ENCODE data around the gene ANGPTL4.
"Not testable (repeated sequence)": the region's sequence is repeated elsewhere in the genome, so short reads cannot be mapped to it uniquely, and the experiment has no call there.

The ANGPTL4 gene

GRCh38 chr19:8361921-8362793 lies 1.8 kb upstream of the ANGPTL4 start:
- no peak for DNase-seq (ENCODE audit: low read depth)

DNA sequence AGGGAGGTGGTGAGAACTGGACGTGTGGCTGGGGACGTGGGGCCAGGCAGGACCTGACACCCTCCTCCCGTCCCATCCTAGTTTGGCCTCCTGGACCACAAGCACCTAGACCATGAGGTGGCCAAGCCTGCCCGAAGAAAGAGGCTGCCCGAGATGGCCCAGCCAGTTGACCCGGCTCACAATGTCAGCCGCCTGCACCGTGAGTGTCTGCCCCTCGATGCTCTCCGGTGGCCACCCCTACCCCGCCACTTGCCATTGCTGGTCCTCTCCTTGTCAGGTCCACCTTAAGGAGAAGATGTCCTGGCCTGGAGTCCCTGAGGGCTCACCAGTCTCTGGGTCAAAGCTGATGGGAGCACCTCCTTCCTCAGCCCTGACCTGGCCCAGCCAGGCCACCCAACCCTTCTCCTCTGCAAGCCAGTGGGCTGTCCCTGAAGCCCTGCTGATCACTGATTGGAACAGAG lies 2.2 kb downstream of the ANGPTL4 start:
- DNase-seq (ENCODE audit: low read depth): no peak

GRCh38 chr19:8366961-8367326 lies 3.0 kb downstream of the ANGPTL4 start:
- DNase-seq (ENCODE audit: low read depth): no peak

DNA sequence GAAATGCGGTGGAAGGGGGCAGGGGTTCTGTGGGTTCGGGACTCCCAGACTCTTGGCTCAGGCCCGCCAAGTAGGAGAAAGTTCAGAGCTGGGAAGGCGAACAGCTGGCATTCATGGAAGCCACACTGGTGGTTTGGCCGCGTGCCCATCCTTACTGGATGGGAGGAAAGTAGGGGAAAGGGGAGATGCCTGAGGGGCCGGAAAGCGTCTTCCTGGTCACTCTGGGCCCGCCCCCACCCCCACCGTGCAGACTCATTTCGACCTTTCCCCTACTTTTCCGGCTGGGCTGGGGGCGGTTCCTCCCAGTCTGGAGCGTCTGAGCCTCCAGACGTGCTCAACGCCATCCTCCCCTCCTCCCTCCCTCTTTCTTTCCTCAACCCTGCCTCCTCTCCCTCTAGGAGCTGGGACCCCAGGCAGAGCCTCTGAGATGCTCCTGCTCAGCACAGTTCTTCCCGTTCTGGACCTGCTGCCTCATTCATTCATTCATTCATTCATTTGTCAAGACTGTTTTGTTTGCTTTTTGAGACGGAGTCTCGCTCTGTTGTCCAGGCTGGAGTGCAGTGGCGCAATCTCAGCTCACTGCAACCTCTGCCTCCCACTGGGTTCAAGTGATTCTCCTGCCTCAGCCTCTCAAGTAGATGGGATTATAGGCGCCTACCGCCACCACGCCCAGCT lies 3.5 kb downstream of the ANGPTL4 start:
- DNase-seq (ENCODE audit: low read depth): no peak

DNA sequence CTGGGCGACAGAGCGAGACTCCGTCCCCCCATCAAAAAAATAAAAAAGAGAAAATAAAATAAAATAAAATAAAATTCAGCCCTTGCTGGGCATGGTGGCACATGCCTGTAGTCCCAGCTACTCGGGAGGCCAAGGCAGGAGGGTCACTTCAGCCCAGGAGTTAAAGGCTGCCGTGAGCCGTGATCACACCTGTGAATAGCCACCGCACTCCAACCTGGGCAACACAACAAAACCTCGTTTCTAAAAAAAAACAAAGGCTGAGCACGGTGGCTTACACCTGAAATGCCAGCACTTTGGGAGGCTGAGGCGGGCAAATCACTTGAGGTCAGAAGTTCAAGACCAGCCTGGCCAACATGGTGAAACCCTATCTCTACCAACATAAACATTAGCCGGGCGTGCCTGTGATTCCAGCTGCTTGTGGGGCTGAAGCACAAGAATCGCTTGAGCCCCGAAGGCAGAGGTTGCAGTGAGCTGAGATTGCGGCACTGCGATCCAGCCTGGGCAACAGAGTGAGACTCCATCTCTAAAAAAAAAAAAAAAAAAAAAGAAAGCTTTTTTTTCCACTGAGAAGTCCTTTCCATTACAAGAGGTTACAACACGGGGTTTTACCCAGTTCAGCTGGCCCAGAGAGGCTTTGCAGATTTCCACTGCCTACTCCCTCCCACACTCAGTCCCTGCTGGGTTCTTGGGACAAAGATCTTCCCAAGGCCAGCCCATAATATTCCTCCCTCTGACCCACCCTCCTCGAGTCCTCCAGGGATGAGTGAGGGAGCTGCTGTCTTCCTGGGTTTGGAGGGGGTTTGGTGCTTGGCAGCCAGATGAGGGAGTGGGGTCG lies 6.4 kb downstream of the ANGPTL4 start:
- DNase-seq (ENCODE audit: low read depth): no peak

DNA sequence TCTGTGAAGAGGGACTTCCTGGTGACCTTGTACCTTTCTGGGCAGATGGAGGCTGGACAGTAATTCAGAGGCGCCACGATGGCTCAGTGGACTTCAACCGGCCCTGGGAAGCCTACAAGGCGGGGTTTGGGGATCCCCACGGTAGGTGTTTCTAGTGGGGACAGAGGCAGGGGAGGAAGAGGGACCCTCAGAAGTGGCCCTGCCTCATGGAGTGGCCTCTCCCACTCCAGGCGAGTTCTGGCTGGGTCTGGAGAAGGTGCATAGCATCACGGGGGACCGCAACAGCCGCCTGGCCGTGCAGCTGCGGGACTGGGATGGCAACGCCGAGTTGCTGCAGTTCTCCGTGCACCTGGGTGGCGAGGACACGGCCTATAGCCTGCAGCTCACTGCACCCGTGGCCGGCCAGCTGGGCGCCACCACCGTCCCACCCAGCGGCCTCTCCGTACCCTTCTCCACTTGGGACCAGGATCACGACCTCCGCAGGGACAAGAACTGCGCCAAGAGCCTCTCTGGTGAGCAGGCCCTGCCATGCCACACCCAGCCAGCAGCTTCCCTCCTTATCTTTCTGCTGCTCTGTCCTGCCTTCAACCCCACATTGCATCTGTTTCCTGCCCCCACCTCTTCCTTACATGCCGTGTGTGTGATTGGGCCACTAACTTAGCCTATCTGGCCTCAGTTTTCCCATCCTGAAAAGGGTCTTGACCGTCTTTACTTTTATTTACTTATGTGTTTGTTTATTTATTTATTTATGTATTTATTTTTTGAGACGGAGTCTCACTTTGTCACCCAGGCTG lies 7.3 kb downstream of the ANGPTL4 start:
- DNase-seq (ENCODE audit: low read depth): no peak

- no peak for DNase-seq (ENCODE audit: low read depth)
These were observed 10.2 kb downstream of the ANGPTL4 start for GRCh38 chr19:8373867-8374813.

DNA sequence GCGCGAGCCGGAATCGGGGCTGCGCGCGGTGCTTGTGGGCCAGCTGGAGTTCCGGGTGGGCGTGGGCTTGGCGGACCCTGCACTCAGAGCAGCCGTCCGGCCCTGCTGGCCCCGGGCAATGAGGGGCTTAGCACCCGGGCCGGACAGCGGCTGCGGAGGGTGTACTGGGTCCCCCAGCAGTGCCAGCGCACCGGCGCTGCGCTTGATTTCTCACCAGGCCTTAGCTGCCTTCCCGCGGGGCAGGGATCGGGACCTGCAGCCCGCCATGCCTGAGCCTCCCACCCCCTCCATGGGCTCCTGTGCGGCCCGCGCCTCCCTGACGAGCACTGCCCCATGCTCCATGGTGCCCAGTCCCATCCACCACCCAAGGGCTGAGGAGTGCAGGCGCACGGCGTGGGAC lies 11.8 kb downstream of the ANGPTL4 start:
- DNase-seq (ENCODE audit: low read depth): not testable (repeated sequence)

GRCh38 chr19:8376373-8376974 lies 12.5 kb downstream of the ANGPTL4 start:
- not testable (repeated sequence) for DNase-seq (ENCODE audit: low read depth)

DNA sequence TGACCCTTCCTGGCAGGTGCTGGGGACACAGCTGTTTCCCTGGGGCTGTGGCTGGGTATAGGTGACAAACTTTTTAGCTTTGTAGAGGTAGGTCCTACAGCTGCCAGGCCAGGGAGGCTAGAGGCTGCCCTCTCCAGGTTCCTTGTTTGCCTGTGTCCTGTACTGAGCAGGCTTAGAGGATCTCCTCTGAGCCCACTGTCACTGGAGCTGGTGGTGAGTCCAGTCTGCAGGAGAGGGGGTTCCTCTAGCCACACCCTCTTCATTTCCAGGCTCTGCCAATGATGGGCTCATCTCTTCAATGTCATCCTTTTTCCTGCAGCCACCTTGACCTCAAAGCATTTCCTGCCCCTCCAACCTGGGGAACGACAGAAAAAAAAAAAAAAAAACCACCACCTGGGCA lies 13.6 kb downstream of the ANGPTL4 start:
- DNase-seq (ENCODE audit: low read depth): no peak

DNA sequence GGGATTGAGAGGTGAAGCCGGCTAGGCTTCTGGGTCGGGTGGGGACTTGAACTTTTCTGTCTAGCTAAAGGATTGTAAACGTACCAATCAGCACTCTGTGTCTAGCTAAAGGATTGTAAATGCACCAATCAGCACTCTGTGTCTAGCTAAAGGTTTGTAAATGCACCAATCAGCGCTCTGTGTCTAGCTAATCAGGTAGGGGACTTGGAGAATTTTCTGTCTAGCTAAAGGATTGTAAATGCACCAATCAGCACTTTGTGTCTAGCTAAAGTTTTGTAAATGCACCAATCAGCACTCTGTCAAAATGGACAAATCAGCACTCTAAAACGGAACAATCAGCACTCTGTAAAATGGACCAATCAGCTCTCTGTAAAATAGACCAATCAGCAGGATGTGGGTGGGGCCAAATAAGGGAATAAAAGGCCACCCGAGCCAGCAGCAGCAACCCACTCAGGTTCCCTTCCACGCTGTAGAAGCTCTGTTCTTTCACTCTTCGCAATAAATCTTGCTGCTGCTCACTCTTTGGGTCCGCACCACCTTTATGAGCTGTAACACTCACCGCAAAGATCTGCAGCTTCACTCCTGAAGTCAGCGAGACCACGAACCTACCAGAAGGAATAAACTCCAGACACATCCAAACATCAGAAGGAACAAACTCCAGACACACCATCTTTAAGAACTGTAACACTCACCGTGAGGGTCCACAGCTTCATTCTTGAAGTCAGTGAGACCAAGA lies 15.4 kb downstream of the ANGPTL4 start:
- not testable (repeated sequence) for DNase-seq (ENCODE audit: low read depth)

DNA sequence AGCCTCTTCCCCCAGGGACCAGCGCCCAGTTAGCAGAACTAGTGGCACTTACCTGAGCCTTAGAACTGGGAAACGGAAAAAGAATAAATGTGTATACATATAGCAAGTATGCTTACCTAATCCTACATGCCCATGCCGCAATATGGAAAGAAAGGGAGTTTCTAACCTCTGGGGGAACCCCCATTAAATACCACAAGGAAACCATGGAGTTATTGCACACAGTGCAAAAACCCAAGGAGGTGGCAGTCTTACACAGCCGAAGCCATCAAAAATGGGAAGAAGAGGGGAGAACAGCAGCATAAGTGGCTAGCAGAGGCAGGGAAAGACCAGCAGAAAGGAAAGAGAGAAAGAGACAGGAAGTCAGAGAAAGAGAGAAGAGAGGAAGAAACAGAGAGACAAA lies 20.6 kb downstream of the ANGPTL4 start:
- DNase-seq (ENCODE audit: low read depth): not testable (repeated sequence)

DNA sequence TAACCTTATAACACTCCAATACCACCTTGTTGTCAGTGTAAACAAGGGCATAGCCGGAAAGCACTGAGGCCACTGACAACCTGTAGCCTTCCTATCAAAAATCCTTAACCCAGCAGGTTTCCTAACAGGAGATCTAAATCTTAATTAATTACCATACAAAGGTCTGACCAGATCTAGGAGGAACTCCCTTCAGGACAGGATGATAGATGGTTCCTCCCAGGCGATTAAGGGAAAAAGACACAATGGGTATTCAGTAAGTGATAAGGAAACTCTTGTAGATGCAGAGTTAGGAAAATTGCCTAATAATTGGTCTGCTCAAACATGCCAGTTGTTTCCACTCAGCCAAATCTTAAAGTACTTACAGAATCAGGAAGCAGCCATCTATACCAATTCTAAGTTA lies 21.1 kb downstream of the ANGPTL4 start:
- not testable (repeated sequence) for DNase-seq (ENCODE audit: low read depth)

GRCh38 chr19:8385566-8385965 lies 21.6 kb downstream of the ANGPTL4 start:
- not testable (repeated sequence) for DNase-seq (ENCODE audit: low read depth)

GRCh38 chr19:8386419-8386818 lies 22.5 kb downstream of the ANGPTL4 start:
- DNase-seq (ENCODE audit: low read depth): not testable (repeated sequence)

- DNase-seq (ENCODE audit: low read depth): no peak
These were observed 23.0 kb downstream of the ANGPTL4 start for GRCh38 chr19:8386990-8387389.

GRCh38 chr19:8387688-8388611 lies 24.0 kb downstream of the ANGPTL4 start:
- no peak for DNase-seq (ENCODE audit: low read depth)

DNA sequence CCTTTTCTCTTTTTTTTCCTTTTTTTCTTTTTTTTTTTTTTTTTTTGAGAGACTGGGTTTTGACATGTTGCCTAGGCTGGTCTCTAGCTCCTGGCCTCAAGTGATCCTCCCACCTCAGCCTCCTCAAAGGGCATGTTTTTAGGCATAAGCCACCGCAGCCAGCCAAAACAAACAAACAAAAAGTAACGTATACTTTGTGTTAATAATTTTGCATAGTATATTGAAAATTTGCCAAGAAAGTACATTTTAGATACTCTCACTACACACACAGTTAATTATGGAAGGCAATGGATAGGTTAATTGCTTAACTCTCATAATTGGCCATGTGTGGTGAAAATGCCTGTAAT lies 24.6 kb downstream of the ANGPTL4 start:
- DNase-seq (ENCODE audit: low read depth): no peak
